ENCODE results near the gene PAPSS1.
"Not testable (repeated sequence)": the region's sequence is repeated elsewhere in the genome, so short reads cannot be mapped to it uniquely, and the experiment has no call there.

Gene PAPSS1

GRCh38 chr4:107726131-107726925, 6.3 kb upstream of the PAPSS1 start:
- not testable (repeated sequence) for DNase-seq (ENCODE audit: low read depth)

- no peak for DNase-seq (ENCODE audit: low read depth)
Measured at GRCh38 chr4:107725281-107725859, 5.3 kb upstream of the PAPSS1 start.

DNA sequence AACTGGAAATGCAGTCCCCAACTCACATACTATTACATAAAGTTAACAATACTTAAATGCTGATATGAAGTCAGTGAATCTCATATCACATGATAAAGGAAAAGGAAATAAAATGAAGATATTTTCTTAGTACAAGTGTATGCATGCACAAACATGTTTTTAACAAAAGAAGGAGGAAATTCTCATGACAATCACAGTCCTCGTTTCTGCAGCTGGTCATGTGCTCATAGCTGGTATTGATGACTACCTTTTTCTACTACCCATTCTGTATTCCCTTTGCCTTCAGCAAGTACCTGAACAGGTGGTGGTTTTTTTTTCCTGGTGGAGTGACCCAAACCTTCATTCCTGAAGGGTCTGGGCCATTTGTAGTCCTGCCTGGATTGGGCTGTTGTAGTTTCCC, 3.3 kb upstream of the PAPSS1 start:
- DNase-seq (ENCODE audit: low read depth): not testable (repeated sequence)

DNA sequence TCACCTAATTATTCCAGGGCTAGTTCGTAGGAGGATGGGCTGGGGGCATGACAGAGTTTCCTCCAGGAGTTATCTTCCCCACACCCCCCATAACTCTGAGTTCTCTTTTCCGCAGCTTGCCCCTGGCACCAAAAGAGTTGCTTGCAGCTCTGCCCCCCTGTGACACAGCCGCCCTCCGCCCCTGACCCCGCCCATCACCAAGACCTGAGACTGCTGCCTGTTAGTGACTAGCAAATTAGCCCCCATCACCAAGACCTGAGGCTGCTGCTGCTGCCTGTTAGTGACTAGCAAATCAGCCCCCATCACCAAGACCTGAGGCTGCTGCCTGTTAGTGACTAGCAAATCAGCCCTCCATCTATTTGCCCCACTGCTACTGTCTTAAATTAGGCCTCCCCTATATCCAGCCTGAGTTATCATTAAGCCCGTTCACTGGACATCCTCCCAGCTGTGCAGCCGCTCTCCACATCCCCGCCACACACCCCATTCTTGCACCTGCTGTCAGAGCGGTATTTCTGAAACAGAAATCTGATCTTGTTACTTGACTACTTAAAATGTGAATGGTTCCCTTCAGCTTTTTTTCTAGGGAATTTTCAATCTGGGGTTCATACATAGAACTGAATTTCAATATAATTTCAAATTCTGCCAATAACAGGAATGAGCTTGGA, 1.5 kb upstream of the PAPSS1 start:
- no peak for DNase-seq (ENCODE audit: low read depth)

- peak; percentile 47 for DNase-seq (ENCODE audit: low read depth)
Measured at GRCh38 chr4:107719207-107719921, 670 bp downstream of the PAPSS1 start.

GRCh38 chr4:107718351-107718965, 1.6 kb downstream of the PAPSS1 start:
- DNase-seq (ENCODE audit: low read depth): no peak

- DNase-seq (ENCODE audit: low read depth): peak; percentile 39
Measured at GRCh38 chr4:107714256-107714655, 5.8 kb downstream of the PAPSS1 start.

DNA sequence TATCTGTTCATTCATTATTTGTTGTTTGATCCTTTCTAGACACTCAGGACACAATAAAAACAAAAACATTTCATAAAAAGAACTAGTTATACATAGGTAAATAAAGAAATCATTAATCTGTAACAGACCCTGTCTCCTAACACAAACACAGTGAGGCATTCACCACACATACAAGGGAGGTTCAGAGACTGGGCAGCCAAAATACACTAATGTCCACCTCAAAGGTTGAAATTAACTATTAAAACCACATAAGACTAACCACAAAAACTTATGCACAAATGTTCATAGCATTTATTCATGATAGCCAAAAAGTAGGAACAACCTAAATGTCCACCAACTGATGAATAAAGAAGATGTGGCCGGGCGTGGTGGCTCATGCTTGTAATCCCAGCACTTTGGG, 7.8 kb downstream of the PAPSS1 start:
- DNase-seq (ENCODE audit: low read depth): no peak

GRCh38 chr4:107711831-107712230, 8.2 kb downstream of the PAPSS1 start:
- no peak for DNase-seq (ENCODE audit: low read depth)

DNA sequence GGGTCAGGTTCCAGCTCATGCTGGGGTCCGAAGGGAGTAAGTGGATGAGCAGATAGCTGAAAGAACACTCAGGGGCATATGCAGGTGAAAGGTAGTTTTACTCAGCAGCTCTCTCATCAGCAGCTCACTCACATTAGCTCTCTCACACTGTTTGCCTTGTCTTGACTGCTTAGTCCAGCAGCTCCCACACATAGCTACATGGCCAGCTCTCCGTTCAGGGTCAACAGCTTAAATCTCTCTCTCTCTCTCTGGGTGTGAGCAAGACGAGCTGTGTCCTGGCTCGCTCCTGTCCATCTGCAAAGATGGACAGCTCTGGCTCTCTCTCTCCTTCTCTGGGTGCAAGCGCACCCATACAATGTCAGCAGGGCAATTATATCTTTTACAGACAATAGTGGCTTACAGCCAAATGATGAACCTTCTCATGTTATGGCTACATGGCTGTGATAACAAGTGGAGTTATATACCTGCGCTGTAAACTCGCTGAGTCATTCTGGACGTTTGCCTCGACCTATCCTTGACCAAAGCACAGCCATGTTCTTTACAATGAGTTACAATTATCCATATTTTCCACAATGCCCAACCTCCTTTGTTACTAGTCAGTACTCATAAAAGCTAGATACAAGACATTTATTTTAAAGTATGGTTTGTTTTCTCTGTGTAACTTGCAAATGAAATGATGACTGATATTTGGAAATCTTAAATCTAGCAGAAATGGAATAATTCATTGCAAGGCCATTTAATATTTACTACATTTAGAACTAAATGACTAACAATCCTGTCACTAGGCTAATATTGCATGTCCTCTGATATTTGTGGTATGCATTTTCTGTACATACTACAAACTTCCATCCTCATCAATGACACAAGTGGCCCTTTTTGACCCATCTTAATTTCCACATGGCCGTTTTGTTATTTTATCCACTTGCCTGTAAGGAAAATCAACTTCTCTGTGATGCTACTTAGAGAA, 9.3 kb downstream of the PAPSS1 start:
- peak; percentile 10 for DNase-seq (ENCODE audit: low read depth)

DNA sequence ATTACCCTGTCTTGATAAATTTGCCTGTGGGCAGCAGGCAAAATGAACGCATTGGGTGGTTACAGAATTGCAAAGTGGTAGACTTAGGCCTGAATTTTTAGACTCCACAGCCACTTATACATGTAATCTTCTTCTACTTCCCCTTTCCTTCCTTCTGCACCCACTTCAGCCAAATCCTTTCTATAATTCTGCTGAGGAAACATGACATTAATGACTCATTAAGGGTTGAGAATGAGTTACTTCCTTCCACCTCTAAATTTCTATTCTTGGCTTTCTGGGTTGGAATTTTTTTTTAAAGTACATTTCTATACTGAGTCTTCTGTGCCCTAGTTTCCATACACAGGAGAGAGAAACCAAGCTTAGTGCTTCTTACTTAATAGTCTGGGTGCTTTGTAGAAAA, 10.1 kb downstream of the PAPSS1 start:
- peak; percentile 24 for DNase-seq (ENCODE audit: low read depth)

DNA sequence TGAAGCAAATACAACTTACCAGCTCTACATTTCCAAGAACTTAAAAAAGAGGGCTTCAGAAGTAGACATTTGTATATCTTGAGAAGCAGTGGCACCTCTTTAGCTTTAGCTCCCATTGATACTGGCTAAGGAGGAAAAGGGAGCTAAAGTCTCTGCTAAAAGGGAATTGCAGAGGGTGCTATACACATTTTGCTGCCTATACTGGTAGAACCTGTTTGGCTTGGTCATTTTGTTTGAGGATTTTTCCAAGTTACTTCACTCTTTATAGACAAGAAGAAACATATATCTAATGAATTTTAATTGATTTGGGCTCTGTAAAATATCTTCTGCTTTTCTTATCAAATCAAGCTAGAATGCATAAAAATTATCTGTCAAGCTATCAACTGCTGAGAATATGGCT, 11.8 kb downstream of the PAPSS1 start:
- no peak for DNase-seq (ENCODE audit: low read depth)

GRCh38 chr4:107705742-107706556, 14.1 kb downstream of the PAPSS1 start:
- DNase-seq (ENCODE audit: low read depth): no peak

- no peak for DNase-seq (ENCODE audit: low read depth)
Measured at GRCh38 chr4:107701565-107701964, 18.5 kb downstream of the PAPSS1 start.

GRCh38 chr4:107699466-107700206, 20.4 kb downstream of the PAPSS1 start:
- DNase-seq (ENCODE audit: low read depth): no peak

DNA sequence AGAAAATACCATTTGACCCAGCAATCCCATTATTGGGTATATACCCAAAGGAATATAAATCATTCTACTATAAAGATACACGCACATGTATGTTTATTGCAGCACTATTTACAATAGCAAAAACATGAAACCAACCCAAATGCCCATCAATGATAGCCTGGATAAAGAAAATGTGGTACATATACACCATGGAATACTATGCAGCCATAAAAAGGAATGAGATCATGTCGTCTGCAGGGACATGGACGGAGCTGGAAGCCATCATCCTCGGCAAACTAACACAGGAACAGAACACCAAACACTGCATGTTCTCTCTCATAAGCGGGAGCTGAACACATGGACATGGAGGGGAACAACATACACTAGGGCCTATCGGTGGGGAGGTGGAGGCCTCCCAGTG, 23.8 kb downstream of the PAPSS1 start:
- not testable (repeated sequence) for DNase-seq (ENCODE audit: low read depth)

- no peak for DNase-seq (ENCODE audit: low read depth)
Measured at GRCh38 chr4:107693132-107693531, 26.9 kb downstream of the PAPSS1 start.

DNA sequence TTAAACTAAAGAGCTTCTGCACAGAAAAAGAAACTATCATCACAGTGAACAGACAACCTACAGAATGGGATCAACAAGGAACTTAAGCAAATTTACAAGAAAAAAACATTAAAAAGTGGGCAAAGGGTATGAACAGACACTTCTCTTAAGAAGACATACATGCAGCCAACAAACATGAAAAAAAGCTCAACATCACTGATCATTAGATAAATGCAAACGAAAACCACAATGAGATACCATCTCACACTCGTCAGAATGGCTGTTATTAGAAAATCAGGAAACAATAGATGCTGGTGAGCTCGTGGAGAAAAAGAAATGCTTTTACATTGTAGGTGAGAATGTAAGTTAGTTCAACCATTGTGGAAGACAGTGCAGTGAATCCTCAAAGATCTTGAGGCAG, 27.8 kb downstream of the PAPSS1 start:
- no peak for DNase-seq (ENCODE audit: low read depth)

DNA sequence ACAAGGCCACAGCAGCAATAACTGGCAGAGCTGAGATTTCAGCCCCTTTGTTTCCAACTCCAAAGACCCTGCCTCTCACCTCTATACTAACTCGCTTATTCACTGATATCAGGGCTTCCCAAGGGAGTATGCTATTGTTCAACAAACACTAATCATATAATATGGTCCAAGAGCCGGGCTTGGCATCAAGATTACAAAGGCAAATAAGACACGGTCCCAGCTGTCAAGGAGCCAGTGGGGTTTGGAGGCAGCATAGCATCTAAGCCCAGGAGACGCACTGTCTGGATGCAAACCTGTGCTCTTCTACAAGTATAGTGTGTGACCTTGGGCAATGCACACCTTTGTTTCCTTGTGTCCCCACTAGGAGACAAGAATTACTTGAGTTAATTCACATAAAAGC, 28.7 kb downstream of the PAPSS1 start:
- DNase-seq (ENCODE audit: low read depth): no peak
